ENCODE results near the gene CNN1. TPM values are rescaled to one million over a fixed set of nuclear protein-coding genes. Genes with fewer than 3 reads are reported as not detected.

CNN1 gene
- total RNA-seq, 1 experiment from 2014 or later: 0.54 TPM

DNA sequence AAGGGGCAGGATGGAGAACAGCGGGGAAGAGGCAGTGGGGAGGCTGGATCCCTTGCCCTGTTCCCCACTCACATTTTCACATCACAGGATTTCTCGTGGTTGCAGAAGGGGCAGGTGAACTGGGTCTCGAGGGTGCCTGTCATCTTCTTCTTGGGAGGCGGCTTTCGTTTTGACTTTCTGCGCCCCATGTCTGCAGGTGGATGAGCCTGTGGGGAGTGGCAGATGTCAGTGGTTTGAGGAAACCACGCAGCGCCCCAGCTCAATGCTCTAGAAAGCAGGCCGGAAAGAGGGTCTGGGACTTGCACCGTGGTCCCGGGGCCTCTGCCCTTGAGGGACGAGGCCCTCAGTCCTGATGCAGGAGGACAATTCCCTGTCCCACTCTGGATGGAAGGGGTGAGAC is 15.5 kb downstream of the CNN1 start:
- DNase-seq: no peak
- no TSS peak for BruUV-seq (replicated peaks)
- Mint-ChIP-seq H3K27me3 (ENCODE audit: insufficient read depth, unreplicated experiment) (no peaks in the 10 kb centered on the region), H3K4me3 (ENCODE audit: unreplicated experiment) (no peak overlapping the region), H3K36me3 (ENCODE audit: insufficient read depth, unreplicated experiment) (peaks cover 15% of the 10 kb centered on the region), H3K4me1 (ENCODE audit: low read depth, unreplicated experiment) (peaks cover 9% of the 10 kb centered on the region), H3K27ac (ENCODE audit: unreplicated experiment) (no peak overlapping the region), H3K9me3 (ENCODE audit: unreplicated experiment) (no peaks in the 10 kb centered on the region)
- intact Hi-C loops (cut with micrococcal nuclease; ENCODE audit: unreplicated experiment): no loop called here
- Histone ChIP-seq H3K9me3 (no peaks in the 10 kb centered on the region), H3K36me3 (ENCODE audit: control insufficient read depth, insufficient read depth, low read length) (no peaks in the 10 kb centered on the region; the same call in 1 of the 2 replicates), H3K27me3 (replicated peaks; ENCODE audit: control insufficient read depth, insufficient read depth, low read length) (no peaks in the 10 kb centered on the region), H3K4me1 (0 out of 2 replicates have a peak, but pooled peaks cover 5% of the 10 kb centered on the region), H3K4me3 (ENCODE audit: low read depth, low read length) (no peak overlapping the region)
- CTCF ChIA-PET: no interaction called here
- TF ChIP-seq, protein P1, sequence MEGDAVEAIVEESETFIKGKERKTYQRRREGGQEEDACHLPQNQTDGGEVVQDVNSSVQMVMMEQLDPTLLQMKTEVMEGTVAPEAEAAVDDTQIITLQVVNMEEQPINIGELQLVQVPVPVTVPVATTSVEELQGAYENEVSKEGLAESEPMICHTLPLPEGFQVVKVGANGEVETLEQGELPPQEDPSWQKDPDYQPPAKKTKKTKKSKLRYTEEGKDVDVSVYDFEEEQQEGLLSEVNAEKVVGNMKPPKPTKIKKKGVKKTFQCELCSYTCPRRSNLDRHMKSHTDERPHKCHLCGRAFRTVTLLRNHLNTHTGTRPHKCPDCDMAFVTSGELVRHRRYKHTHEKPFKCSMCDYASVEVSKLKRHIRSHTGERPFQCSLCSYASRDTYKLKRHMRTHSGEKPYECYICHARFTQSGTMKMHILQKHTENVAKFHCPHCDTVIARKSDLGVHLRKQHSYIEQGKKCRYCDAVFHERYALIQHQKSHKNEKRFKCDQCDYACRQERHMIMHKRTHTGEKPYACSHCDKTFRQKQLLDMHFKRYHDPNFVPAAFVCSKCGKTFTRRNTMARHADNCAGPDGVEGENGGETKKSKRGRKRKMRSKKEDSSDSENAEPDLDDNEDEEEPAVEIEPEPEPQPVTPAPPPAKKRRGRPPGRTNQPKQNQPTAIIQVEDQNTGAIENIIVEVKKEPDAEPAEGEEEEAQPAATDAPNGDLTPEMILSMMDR (IDR thresholded peaks at IDR 0.05; ENCODE audit: insufficient read depth in 1 of 2, low read depth in 1 of 2, low read length in 1 of 2, severe bottlenecking in 1 of 2, unreplicated experiment in 1 of 2): no peak
- POLR2A ChIA-PET: no interaction called here

DNA sequence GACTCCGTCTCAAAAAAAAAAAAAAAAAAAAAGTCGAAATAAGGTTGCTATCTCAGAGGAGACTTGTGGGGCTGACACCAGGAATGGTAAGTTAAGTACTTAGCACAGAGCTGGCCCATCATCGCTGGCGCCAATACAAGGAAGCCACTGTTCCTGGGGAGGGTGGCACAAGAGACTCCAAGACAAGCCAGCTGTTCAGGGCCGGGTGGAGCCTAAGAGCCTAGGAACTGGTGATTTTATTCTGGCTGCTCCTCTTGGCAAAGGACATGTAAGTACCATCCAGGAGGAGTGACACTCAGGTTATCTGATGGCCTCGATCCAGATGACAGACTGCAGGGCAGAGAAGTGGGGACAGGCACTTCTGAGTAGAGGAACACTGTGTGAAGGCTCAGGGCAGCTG is 16.6 kb downstream of the CNN1 start:
- no peak overlapping the region for H3K4me3 ChIP-seq (ENCODE audit: low read depth, low read length)
- intact Hi-C loops (cut with micrococcal nuclease; ENCODE audit: unreplicated experiment): loop anchor here (5.0 kb wide), 1 partner anchor 182 kb away; the partner anchor contains the start of gene ZNF823
- no peak for DNase-seq
- CTCF ChIA-PET: no interaction called here
- TF ChIP-seq, protein P1 (IDR thresholded peaks at IDR 0.05; ENCODE audit: insufficient read depth in 1 of 2, low read depth in 1 of 2, low read length in 1 of 2, severe bottlenecking in 1 of 2, unreplicated experiment in 1 of 2): no peak
- POLR2A ChIA-PET: no interaction called here
- Mint-ChIP-seq H3K4me1 (ENCODE audit: low read depth, unreplicated experiment) (peaks cover 13% of the 10 kb centered on the region), H3K36me3 (ENCODE audit: insufficient read depth, unreplicated experiment) (peaks cover 18% of the 10 kb centered on the region), H3K27ac (ENCODE audit: unreplicated experiment) (no peak overlapping the region), H3K9me3 (ENCODE audit: unreplicated experiment) (no peaks in the 10 kb centered on the region), H3K27me3 (ENCODE audit: insufficient read depth, unreplicated experiment) (no peaks in the 10 kb centered on the region), H3K4me3 (ENCODE audit: unreplicated experiment) (no peak overlapping the region)
- no peaks in the 10 kb centered on the region; the same call in 1 of the 2 replicates for H3K36me3 ChIP-seq (ENCODE audit: control insufficient read depth, insufficient read depth, low read length)
- H3K27me3 ChIP-seq (replicated peaks; ENCODE audit: control insufficient read depth, insufficient read depth, low read length): no peaks in the 10 kb centered on the region
- no peaks in the 10 kb centered on the region for H3K9me3 ChIP-seq
- BruUV-seq (replicated peaks): no TSS peak
- 0 out of 2 replicates have a peak, but pooled peaks cover 5% of the 10 kb centered on the region for H3K4me1 ChIP-seq

DNA sequence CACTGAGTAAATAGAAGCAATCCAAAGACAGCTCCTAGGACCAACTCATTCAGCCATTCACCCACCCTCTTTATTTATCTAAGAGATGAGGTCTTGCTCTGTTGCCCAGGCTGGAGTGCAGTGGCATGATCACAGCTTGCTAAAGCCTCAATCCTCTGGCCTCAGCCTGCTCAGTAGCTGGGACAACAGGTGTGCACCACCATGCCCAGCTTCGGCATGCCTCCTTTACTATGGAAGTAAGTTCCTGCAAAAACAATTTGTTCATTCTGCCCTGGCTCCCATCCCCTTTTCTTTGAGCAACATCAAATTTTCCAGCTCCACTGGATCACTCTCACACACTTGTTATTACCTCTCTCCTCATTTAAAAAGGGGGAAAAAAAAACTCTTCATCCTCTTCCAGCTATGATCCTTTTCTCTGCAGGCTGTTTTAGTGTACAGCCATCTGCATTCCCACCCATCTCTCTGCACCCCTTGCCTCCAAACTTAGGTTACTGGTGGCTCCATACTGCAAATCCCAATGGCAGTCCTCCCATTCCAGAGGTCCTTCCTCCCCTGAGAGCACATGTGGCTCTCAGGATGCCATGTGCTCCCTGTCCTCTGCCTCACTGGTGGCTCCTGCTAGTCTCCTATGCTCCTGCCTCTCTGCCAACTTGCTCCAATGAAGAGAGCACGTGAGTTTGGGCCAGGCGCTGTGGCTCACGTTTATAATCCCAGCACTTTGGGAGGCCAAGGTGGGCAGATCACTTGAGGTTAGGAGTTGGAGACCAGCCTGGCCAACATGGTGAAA is 18.2 kb downstream of the CNN1 start:
- Mint-ChIP-seq H3K36me3 (ENCODE audit: insufficient read depth, unreplicated experiment) (peaks cover 21% of the 10 kb centered on the region), H3K27me3 (ENCODE audit: insufficient read depth, unreplicated experiment) (no peaks in the 10 kb centered on the region), H3K4me3 (ENCODE audit: unreplicated experiment) (no peak overlapping the region), H3K9me3 (ENCODE audit: unreplicated experiment) (no peaks in the 10 kb centered on the region), H3K27ac (ENCODE audit: unreplicated experiment) (no peak overlapping the region), H3K4me1 (ENCODE audit: low read depth, unreplicated experiment) (peaks cover 13% of the 10 kb centered on the region)
- H3K4me3 ChIP-seq (ENCODE audit: low read depth, low read length): no peak overlapping the region
- TF ChIP-seq, protein P1 (IDR thresholded peaks at IDR 0.05; ENCODE audit: insufficient read depth in 1 of 2, low read depth in 1 of 2, low read length in 1 of 2, severe bottlenecking in 1 of 2, unreplicated experiment in 1 of 2): no peak
- H3K9me3 ChIP-seq: no peaks in the 10 kb centered on the region
- CTCF ChIA-PET: interaction anchor here (0.7 to 1.2 kb wide), 2 partner anchors 176 to 584 kb away, joined by 3 to 4 read pairs; no protein-coding TSS in a partner anchor
- BruUV-seq (replicated peaks): no TSS peak
- POLR2A ChIA-PET: no interaction called here
- no peak for DNase-seq
- 0 out of 2 replicates have a peak, but pooled peaks cover 5% of the 10 kb centered on the region for H3K4me1 ChIP-seq
- H3K36me3 ChIP-seq (ENCODE audit: control insufficient read depth, insufficient read depth, low read length): no peaks in the 10 kb centered on the region; the same call in 1 of the 2 replicates
- H3K27me3 ChIP-seq (replicated peaks; ENCODE audit: control insufficient read depth, insufficient read depth, low read length): no peaks in the 10 kb centered on the region
- intact Hi-C loops (cut with micrococcal nuclease; ENCODE audit: unreplicated experiment): loop anchor here (5.0 kb wide), 1 partner anchor 180 kb away; the partner anchor contains the start of gene ZNF823

Measured in Caco-2 (cell line).